OCI-LY7 (cell line): ENCODE results near the gene COA3. TPM values are rescaled to one million over a fixed set of nuclear protein-coding genes. Genes with fewer than 3 reads are reported as not detected.

Experiments used
- BruUV-seq: library from RNA; stranded (reverse); fragments of 400-500 nt; replicated peaks from 2 replicates; lab custom pipeline; 2021; lab: Mats Ljungman, UMichigan
- CTCF ChIA-PET: fragments of 300-600 bp; sonication (Branson Sonifier 250); formaldehyde crosslinking; loops from one replicate; lab custom pipeline; 2022; ENCODE audit warnings: antibody characterized with exemption; ENCODE audit not compliant: unreplicated experiment; lab: Charles Lee
- POLR2A ChIA-PET: fragments of 300-600 bp; sonication (Branson Sonifier 250); formaldehyde crosslinking; loops from one replicate; lab custom pipeline; 2022; ENCODE audit warnings: antibody characterized with exemption; lab: Charles Lee
- DNase-seq: peaks from one replicate; pipeline ENCODE4 v3.0.0-alpha.2; 2015; ENCODE audit warnings: low spot score
- H2AFZ ChIP-seq: fragments of 200-600 bp; sonication (generic), shearing (Covaris generic); 2 replicates; pipeline ENCODE4 v1.6.1; 2014; ENCODE audit warnings: mild to moderate bottlenecking, antibody characterized with exemption, low read length, moderate library complexity
- H3K27ac ChIP-seq: fragments of 200-600 bp; sonication (generic); 2 replicates; pipeline ENCODE4 v1.5.1; 2014; ENCODE audit warnings: mixed run types, low read depth, mild to moderate bottlenecking, moderate library complexity, low read length, inconsistent platforms; ENCODE audit not compliant: poor library complexity, severe bottlenecking
- H3K36me3 ChIP-seq: fragments of 200-600 bp; sonication (generic); 2 replicates; pipeline ENCODE4 v1.6.1; 2014; ENCODE audit warnings: mild to moderate bottlenecking, antibody characterized with exemption, low read length, moderate library complexity, mixed read lengths; ENCODE audit not compliant: insufficient read depth
- H3K4me1 ChIP-seq: fragments of 200-600 bp; sonication (generic); 2 replicates; pipeline ENCODE4 v1.5.1; 2014; ENCODE audit warnings: mild to moderate bottlenecking, low read length; ENCODE audit not compliant: insufficient read depth, poor library complexity, severe bottlenecking
- H3K4me2 ChIP-seq: fragments of 200-600 bp; sonication (generic); 2 replicates; pipeline ENCODE4 v1.6.1; 2014; ENCODE audit warnings: mild to moderate bottlenecking, low read length
- H3K4me3 ChIP-seq: fragments of 200-600 bp; sonication (generic); 2 replicates; pipeline ENCODE4 v1.5.1; 2014; ENCODE audit warnings: mild to moderate bottlenecking, low read depth, low read length; ENCODE audit not compliant: poor library complexity, severe bottlenecking
- H3K79me2 ChIP-seq: fragments of 200-600 bp; sonication (generic); 2 replicates; pipeline ENCODE4 v1.6.1; 2016; ENCODE audit warnings: low read depth, mild to moderate bottlenecking, low read length, moderate library complexity, mixed read lengths; ENCODE audit not compliant: insufficient read depth
- H3K9me2 ChIP-seq: fragments of 200-600 bp; sonication (generic); 2 replicates; pipeline ENCODE4 v1.6.1; 2016; ENCODE audit warnings: mild to moderate bottlenecking, low read length, mixed read lengths; ENCODE audit not compliant: insufficient read depth
- H3K9me3 ChIP-seq: fragments of 200-600 bp; sonication (generic); 2 replicates; pipeline ENCODE4 v1.6.1; 2014; ENCODE audit warnings: mild to moderate bottlenecking, mixed run types, low read length, mixed read lengths
- H4K20me1 ChIP-seq: fragments of 200-600 bp; sonication (generic); 2 replicates; pipeline ENCODE4 v1.6.1; 2014; ENCODE audit warnings: mild to moderate bottlenecking, antibody characterized with exemption, low read length, moderate library complexity, mixed read lengths; ENCODE audit not compliant: insufficient read depth
- CTCF ChIP-seq: fragments of 200-600 bp; sonication (generic); conservative IDR thresholded peaks from 2 replicates; pipeline ENCODE4 v1.5.1; 2014; ENCODE audit warnings: mild to moderate bottlenecking, antibody characterized with exemption, low read length, moderate library complexity, mixed read lengths
- EZH2phosphoT487 ChIP-seq: fragments of 200-600 bp; sonication (generic); IDR thresholded peaks from 2 replicates; pipeline ENCODE4 v1.6.1; 2018; ENCODE audit warnings: low read depth, borderline replicate concordance, mild to moderate bottlenecking, mixed run types, antibody characterized with exemption, low read length, moderate library complexity, mixed read lengths
- intact Hi-C: fragments of 100-400 bp; cut with micrococcal nuclease; formaldehyde crosslinking; loops from one replicate; pipeline ENCODE4 v1.10.0; 2022; ENCODE audit not compliant: unreplicated experiment
- total RNA-seq, 2 experiments: library from RNA; depleted of rRNA in 1 of 2; stranded (reverse); fragments of >200 nt in 1 of 2; shearing (Covaris generic) in 1 of 2; gene quantifications; 2 replicates each; pipeline ENCODE4 v1.2.3, GENCODE V29; 2014 to 2022

Gene COA3
- total RNA-seq, 2 experiments from 2014 or later, result 34.9 to 38.2 TPM

GRCh38 chr17:42792545-42792944 is 6.0 kb downstream of the COA3 start:
- Histone ChIP-seq H4K20me1 (no peaks in the 10 kb centered on the region), H3K4me2 (no peak overlapping the region), H3K36me3 (no peaks in the 10 kb centered on the region), H3K79me2 (no peaks in the 10 kb centered on the region), H3K4me3 (no peak overlapping the region), H3K27ac (no peak overlapping the region), H3K9me2 (no peaks in the 10 kb centered on the region), H3K4me1 (no peaks in the 10 kb centered on the region), H3K9me3 (no peaks in the 10 kb centered on the region), H2AFZ (no peak overlapping the region)
- CTCF ChIA-PET, result no interaction called here
- POLR2A ChIA-PET, result no interaction called here
- intact Hi-C loops, result no loop called here
- no peak for TF ChIP-seq CTCF
- no peak for TF ChIP-seq EZH2phosphoT487
- BruUV-seq, result no TSS peak
- DNase-seq, result no peak

- POLR2A ChIA-PET, result no interaction called here
- H4K20me1 ChIP-seq, result no peaks in the 10 kb centered on the region
- no peak overlapping the region for H3K27ac ChIP-seq
- no peaks in the 10 kb centered on the region for H3K9me2 ChIP-seq
- DNase-seq, result no peak
- no peaks in the 10 kb centered on the region for H3K9me3 ChIP-seq
- no peaks in the 10 kb centered on the region for H3K36me3 ChIP-seq
- CTCF ChIA-PET, result interaction anchor here (0.6 kb wide), 1 partner anchor 36 kb away, joined by 3 read pairs; no protein-coding TSS in a partner anchor
- TF ChIP-seq EZH2phosphoT487 (no peak), CTCF (no peak)
- no peak overlapping the region for H3K4me2 ChIP-seq
- H3K4me3 ChIP-seq, result no peak overlapping the region
- H3K79me2 ChIP-seq, result no peaks in the 10 kb centered on the region
- BruUV-seq, result no TSS peak
- intact Hi-C loops, result no loop called here
- no peak overlapping the region for H2AFZ ChIP-seq
- H3K4me1 ChIP-seq, result no peaks in the 10 kb centered on the region
Observed at GRCh38 chr17:42791948-42792347, 6.6 kb downstream of the COA3 start.

- no peak overlapping the region for H3K27ac ChIP-seq
- intact Hi-C loops, result no loop called here
- H3K9me2 ChIP-seq, result no peaks in the 10 kb centered on the region
- H3K4me3 ChIP-seq, result no peak overlapping the region
- no peaks in the 10 kb centered on the region for H3K9me3 ChIP-seq
- H3K4me1 ChIP-seq, result no peaks in the 10 kb centered on the region
- no peak overlapping the region for H3K4me2 ChIP-seq
- no peaks in the 10 kb centered on the region; the same call in 1 of the 2 replicates for H3K36me3 ChIP-seq
- CTCF ChIA-PET, result no interaction called here
- POLR2A ChIA-PET, result interaction anchor here (0.6 to 1.3 kb wide), 2 partner anchors 13 to 429 kb away, joined by 4 to 6 read pairs; no protein-coding TSS in a partner anchor
- H4K20me1 ChIP-seq, result no peaks in the 10 kb centered on the region
- no peak overlapping the region for H2AFZ ChIP-seq
- no TSS peak for BruUV-seq
- TF ChIP-seq CTCF, result no peak
- no peak for TF ChIP-seq EZH2phosphoT487
- no peaks in the 10 kb centered on the region for H3K79me2 ChIP-seq
- no peak for DNase-seq
Observed at GRCh38 chr17:42787266-42787665, 11.2 kb downstream of the COA3 start.
